Measurements from ENCODE around the gene TMEM219. TPM values are rescaled to one million over a fixed set of nuclear protein-coding genes. Genes with fewer than 3 reads are reported as not detected.
A peak's percentile ranks its signal among the peaks of the same experiment; 100 is the strongest.

TMEM219 gene
- total and polyA plus RNA-seq, 4 donors: 25.5 to 75.9 (median 46.9) TPM

- H3K27me3 ChIP-seq (ENCODE audit: control insufficient read depth in 4 of 4, insufficient read depth in 4 of 4, low read length in 3 of 4): no peaks in the 10 kb centered on the region
- H3K4me3 ChIP-seq (ENCODE audit: low read depth in 1 of 3, low read length in 3 of 3): peak within 1 kb of the TSS; percentile 67 to 87 (median 81)
- peaks cover 3 to 30% (median 24%) of the 10 kb centered on the region in 4 donors for H3K4me1 ChIP-seq (ENCODE audit: control insufficient read depth in 4 of 4, insufficient read depth in 4 of 4, low read length in 3 of 4)
- peak within 1 kb of the TSS; percentile 69 to 76 for H3K27ac ChIP-seq (ENCODE audit: low read depth in 1 of 2, low read length in 2 of 2)
- peaks cover 2 to 20% (median 12%) of the 10 kb centered on the region in 4 donors for H3K36me3 ChIP-seq (ENCODE audit: control insufficient read depth in 4 of 4, insufficient read depth in 3 of 4, low read depth in 1 of 4, low read length in 3 of 4)
- H3K9ac ChIP-seq (ENCODE audit: low read depth in 1 of 2, low read length in 2 of 2): peak within 1 kb of the TSS; percentile 74 to 87
- DNase-seq (ENCODE audit: low spot score): peak; percentile 94
- no peaks in the 10 kb centered on the region for H3K9me3 ChIP-seq (ENCODE audit: control insufficient read depth in 4 of 4, low read length in 3 of 4)
- TF ChIP-seq CTCF (IDR thresholded peaks at IDR 0.05; ENCODE audit: low read depth, low read length, missing input control) (no peak), HNF4A (conservative IDR thresholded peaks at IDR 0.05) (no peak), FOXA2 (IDR thresholded peaks at IDR 0.05) (no peak), TAF1 (conservative IDR thresholded peaks at IDR 0.05) (no peak), ATF3 (IDR thresholded peaks at IDR 0.05) (no peak), SP1 (IDR thresholded peaks at IDR 0.05) (peak; percentile 57), HNF4G (IDR thresholded peaks at IDR 0.05) (no peak), RXRA (IDR thresholded peaks at IDR 0.05) (no peak), RAD21 (IDR thresholded peaks at IDR 0.05) (peak; percentile 20 to 52), FOXA1 (IDR thresholded peaks at IDR 0.05) (no peak), MAX (IDR thresholded peaks at IDR 0.05) (peak; percentile 62), EGR1 (IDR thresholded peaks at IDR 0.05; ENCODE audit: low read depth in 2 of 2) (peak; percentile 86 to 96), NR2F2 (IDR thresholded peaks at IDR 0.05) (no peak), JUND (IDR thresholded peaks at IDR 0.05) (no peak), ZBTB33 (IDR thresholded peaks at IDR 0.05) (no peak), YY1 (IDR thresholded peaks at IDR 0.05) (peak; percentile 96), GABPA (IDR thresholded peaks at IDR 0.05 in 1 of 2, conservative IDR thresholded peaks at IDR 0.05 in 1 of 2) (peak in 1 of 2 donors; percentile 80), REST (IDR thresholded peaks at IDR 0.05) (peak; percentile 67)
- WGBS: 3% methylated on average over 75 of the region's 75 CpGs
Observed at GRCh38 chr16:29973384-29974246, 11.7 kb downstream of the TMEM219 start, which contains the start of gene TAOK2. Gene TAOK2 (plus strand): TSS chr16:29973868. CDS start chr16:29977773, 3,905 bp downstream.
